ENCODE data around the gene FBXL13. TPM values are rescaled to one million over a fixed set of nuclear protein-coding genes. Genes with fewer than 3 reads are reported as not detected.

Gene FBXL13
- total and polyA plus RNA-seq, 2 of the 8 experiments (the other 6 are each of a cell fraction or from before 2014, with no cell fraction given): 1.2 to 2.8 TPM

DNA sequence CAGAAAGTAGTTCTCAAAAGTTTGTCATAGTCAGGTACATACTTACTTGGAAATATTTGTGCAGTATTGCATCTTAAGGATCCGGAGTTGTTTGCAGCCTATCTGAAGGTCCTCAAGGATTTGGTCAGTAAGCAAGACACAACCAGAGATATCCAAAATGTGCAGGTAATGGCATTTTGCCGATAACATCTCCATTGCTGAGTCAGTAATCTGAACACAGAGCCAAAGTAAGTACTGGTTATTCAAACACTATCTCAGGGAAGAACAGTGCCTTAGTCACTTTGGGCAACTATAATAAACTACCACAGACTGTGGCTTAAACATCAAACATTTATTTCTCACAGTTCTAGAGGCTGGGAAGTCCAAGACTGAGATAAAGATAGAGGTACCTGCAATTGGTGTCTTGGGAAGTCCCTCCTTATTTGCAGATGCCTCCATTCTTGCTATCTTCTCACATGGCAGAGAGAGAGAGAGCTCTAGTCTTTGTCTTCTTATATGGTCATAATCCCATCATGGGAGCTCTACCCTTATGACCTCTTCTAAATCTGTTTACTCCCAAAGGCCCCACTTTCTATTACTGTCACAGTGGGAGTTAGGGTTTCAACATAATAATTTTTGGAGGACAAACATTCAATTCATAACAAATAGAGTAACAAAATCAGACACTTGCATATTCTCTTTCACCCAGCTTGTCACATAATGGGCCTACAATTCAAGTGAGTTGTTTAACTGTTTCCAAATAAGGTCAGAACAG, 252.4 kb downstream of the FBXL13 start:
- H2BK5ac ChIP-seq (ENCODE audit: low read depth, low read length): no peak overlapping the region
- no peak overlapping the region for H2BK15ac ChIP-seq (ENCODE audit: low read length)
- no peak overlapping the region for H4K91ac ChIP-seq (replicated peaks; ENCODE audit: insufficient read length, low read length)
- H3K4me2 ChIP-seq (ENCODE audit: insufficient read depth in 1 of 2, low read depth in 2 of 2, low read length in 2 of 2): no peak overlapping the region
- H3K23me2 ChIP-seq (ENCODE audit: low read depth, low read length): no peaks in the 10 kb centered on the region
- no peak overlapping the region for H3K14ac ChIP-seq (ENCODE audit: insufficient read length)
- H3K36me3 ChIP-seq (ENCODE audit: control insufficient read depth in 2 of 4, insufficient read depth in 4 of 4, low read length in 3 of 4): peaks cover 0 to 2% (median 0%) of the 10 kb centered on the region in 4 experiments; a peak in 1 of 8 replicates
- H2BK120ac ChIP-seq (replicated peaks; ENCODE audit: low read depth, low read length): no peak overlapping the region
- H3K9me3 ChIP-seq (ENCODE audit: insufficient read depth in 2 of 2, low read depth in 1 of 2, low read length in 1 of 2): no peaks in the 10 kb centered on the region
- H3K79me2 ChIP-seq (ENCODE audit: control insufficient read depth in 1 of 2, insufficient read depth in 2 of 2, low read length in 2 of 2): no peaks in the 10 kb centered on the region
- no peak overlapping the region for H3K4me3 ChIP-seq (ENCODE audit: extremely low read depth in 1 of 4, insufficient read depth in 2 of 4, low read depth in 3 of 4, low read length in 4 of 4)
- FAIRE-seq (no peak), DNase-seq (ENCODE audit: low read depth in 1 of 2, low spot score in 2 of 2) (no peak)
- H4K5ac ChIP-seq (ENCODE audit: insufficient read length, low read depth, low read length): no peak overlapping the region
- no peak overlapping the region for H3K23ac ChIP-seq (ENCODE audit: insufficient read length)
- WGBS, 2 experiments (ENCODE audit: extremely low coverage in 1 of 2, insufficient coverage in 1 of 2, insufficient read length in 1 of 2, insufficient replicate concordance in 2 of 2, low coverage in 1 of 2, low lambda C conversion rate in 2 of 2, missing lambda C conversion rate in 1 of 2): 88% methylated on average over 2 of the region's 2 CpGs; no CpG with 5 or more reads in 1 of the 2 experiments
- H3K9ac ChIP-seq (replicated peaks in 1 of 4; ENCODE audit: extremely low read depth in 1 of 4, low read depth in 3 of 4, low read length in 3 of 4): no peak overlapping the region
- H3K27me3 ChIP-seq (replicated peaks in 1 of 4; ENCODE audit: control insufficient read depth in 3 of 4, extremely low read depth in 1 of 4, insufficient read depth in 3 of 4, low read length in 3 of 4): no peaks in the 10 kb centered on the region
- no peak overlapping the region for H2AK5ac ChIP-seq (ENCODE audit: low read depth, low read length)
- H3K27ac ChIP-seq (ENCODE audit: low read depth, low read length): no peak overlapping the region
- H3K56ac ChIP-seq (replicated peaks; ENCODE audit: insufficient read length, low read depth, low read length): no peak overlapping the region
- no peaks in the 10 kb centered on the region; the same call in 1 of the 2 replicates for H3K79me1 ChIP-seq (ENCODE audit: low read depth, low read length)
- POLR2A ChIA-PET (ENCODE audit: partially characterized antibody): no interaction called here
- no peak overlapping the region for H2AFZ ChIP-seq (ENCODE audit: low read length)
- CTCF ChIA-PET (ENCODE audit: partially characterized antibody): interaction anchor here (1.0 kb wide), 1 partner anchor 244 kb away, joined by 3 read pairs; no protein-coding TSS in a partner anchor
- no peak overlapping the region for H2BK12ac ChIP-seq (ENCODE audit: low read depth, low read length)
- TF ChIP-seq YY1 (IDR thresholded peaks at IDR 0.05; ENCODE audit: low read depth, low read length) (no peak), POU5F1 (IDR thresholded peaks at IDR 0.05; ENCODE audit: low read depth, low read length) (no peak), GABPA (IDR thresholded peaks at IDR 0.05; ENCODE audit: borderline replicate concordance, insufficient read depth, low read length) (no peak), BACH1 (IDR thresholded peaks at IDR 0.05; ENCODE audit: low read length) (no peak), RFX5 (IDR thresholded peaks at IDR 0.05; ENCODE audit: borderline replicate concordance, low read depth, low read length) (no peak), MAFK (IDR thresholded peaks at IDR 0.05; ENCODE audit: low read depth, low read length) (no peak), NANOG (IDR thresholded peaks at IDR 0.05; ENCODE audit: insufficient read depth, low read depth, low read length, poor library complexity, severe bottlenecking) (no peak)
- H2BK20ac ChIP-seq (ENCODE audit: low read length): no peak overlapping the region
- no peak overlapping the region for H3K4ac ChIP-seq (replicated peaks; ENCODE audit: insufficient read length, low read depth, low read length)
- H4K20me1 ChIP-seq (replicated peaks in 1 of 2; ENCODE audit: control insufficient read depth in 1 of 2, insufficient read depth in 2 of 2, low read length in 2 of 2): no peaks in the 10 kb centered on the region
- H3K18ac ChIP-seq (ENCODE audit: extremely low read depth, low read length): no peak overlapping the region
- no peaks in the 10 kb centered on the region for H3K4me1 ChIP-seq (replicated peaks in 1 of 4; ENCODE audit: control insufficient read depth in 3 of 4, insufficient read depth in 4 of 4, low read length in 3 of 4)
- H4K8ac ChIP-seq (ENCODE audit: extremely low read depth, insufficient read depth, low read length): no peak overlapping the region

Measured in H1 (cell line).